GM12891 (cell line): ENCODE data around the gene DDX5.

Experiments used
- POLR2A ChIP-seq: IDR thresholded peaks from 2 replicates; pipeline ENCODE4 v1.6.1; 2011; ENCODE audit warnings: low read depth, low read length, control low read depth
- SPI1 ChIP-seq: IDR thresholded peaks from 2 replicates; pipeline ENCODE4 v1.6.1; 2011; ENCODE audit warnings: low read depth, low read length, control low read depth

DNA sequence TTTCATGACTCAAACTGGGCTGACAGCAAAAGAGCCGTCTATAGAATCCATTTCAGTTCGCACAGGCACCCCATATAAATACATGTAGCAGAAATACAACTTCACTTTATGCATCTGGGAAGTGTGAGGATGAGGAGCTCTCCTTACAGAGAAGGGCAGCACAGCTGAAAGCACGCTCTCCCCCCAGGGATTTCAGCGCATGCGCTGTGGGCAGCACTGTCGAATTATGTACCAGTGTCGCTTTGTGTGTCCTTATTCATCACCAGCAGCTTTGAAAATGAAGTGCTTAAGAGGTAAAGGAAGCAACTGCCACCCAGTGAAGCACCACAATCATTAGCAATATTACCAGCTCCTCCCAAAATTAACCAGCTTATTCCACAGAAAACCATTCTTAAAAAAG lies 40.6 kb upstream of the DDX5 start:
- TF ChIP-seq POLR2A (no peak), SPI1 (no peak)
